HCT116 (cell line): ENCODE measurements around the gene CYP26B1. TPM values are rescaled to one million over a fixed set of nuclear protein-coding genes. Genes with fewer than 3 reads are reported as not detected.

Experiments used
- ATAC-seq: fragments of 200-7000 bp; cut with Tn5 transposase; 2 replicates; pipeline ENCODE4 v1.9.1; 2020; ENCODE audit warnings: mild to moderate bottlenecking, moderate library complexity
- BruUV-seq: library from RNA; stranded (reverse); fragments of 400-500 nt; replicated peaks from 2 replicates; lab custom pipeline; 2021; lab: Mats Ljungman, UMichigan
- CTCF ChIA-PET: fragments of 300-600 bp; sonication (Branson Sonifier 250); formaldehyde crosslinking; loops from one replicate; lab custom pipeline; 2021; ENCODE audit warnings: antibody characterized with exemption; lab: Charles Lee
- POLR2A ChIA-PET: fragments of 300-600, 350-600 bp; sonication (Branson Sonifier 250); formaldehyde crosslinking; loops from one replicate; lab custom pipeline; 2021; ENCODE audit warnings: antibody characterized with exemption; lab: Charles Lee
- RAD21 ChIA-PET, 2 experiments: fragments of 300-600 bp; sonication (Branson Sonifier 250); formaldehyde crosslinking; loops; one replicate each; lab custom pipeline; 2023; ENCODE audit warnings: low total read pairs in 2 of 2; ENCODE audit not compliant: uncharacterized antibody in 2 of 2, unreplicated experiment in 2 of 2, low non-redundant PET in 1 of 2; lab: Charles Lee
- DNase-seq: peaks from one replicate; pipeline ENCODE4 v3.0.0-alpha.2; 2010; ENCODE audit warnings: low read depth, low spot score
- H2AFZ ChIP-seq: fragments of 200-600 bp; shearing (Covaris generic), sonication (generic); 2 replicates; pipeline ENCODE4 v1.6.1; 2017; ENCODE audit warnings: low read depth, mixed run types, mixed read lengths, antibody characterized with exemption, low read length; ENCODE audit not compliant: poor library complexity, severe bottlenecking
- H3K27ac ChIP-seq: 2 replicates; pipeline ENCODE4 v1.5.1; 2012; ENCODE audit warnings: low read depth, low read length
- H3K27me3 ChIP-seq: fragments of 200-600 bp; sonication (generic); 2 replicates; pipeline ENCODE4 v1.6.1; 2016; ENCODE audit warnings: mixed run types, low read length, mixed read lengths; ENCODE audit not compliant: insufficient read depth
- H3K36me3 ChIP-seq, 2 experiments: fragments of 200-500 bp in 1 of 2; fragments of 200-600 bp in 1 of 2; sonication (Bioruptor generic) in 1 of 2; sonication (generic) in 1 of 2; 2 replicates each; pipeline versions ENCODE4 v1.5.1 to v1.6.1; 2014 to 2016; ENCODE audit warnings: low read length in 2 of 2, inconsistent platforms in 1 of 2, mixed read lengths in 1 of 2, mixed run types in 1 of 2; ENCODE audit not compliant: insufficient read depth in 2 of 2, control insufficient read depth in 1 of 2
- H3K4me1 ChIP-seq, 2 experiments: fragments of 200-600 bp in 1 of 2; sonication (generic) in 1 of 2; 2 replicates each; pipeline versions ENCODE4 v1.5.1 to v1.6.1; 2012 to 2017; ENCODE audit warnings: low read length in 2 of 2, inconsistent platforms in 1 of 2, mild to moderate bottlenecking in 1 of 2, mixed read lengths in 1 of 2, mixed run types in 1 of 2, moderate library complexity in 1 of 2; ENCODE audit not compliant: insufficient read depth in 2 of 2, control insufficient read depth in 1 of 2
- H3K4me2 ChIP-seq: fragments of 200-600 bp; sonication (generic); 2 replicates; pipeline ENCODE4 v1.6.1; 2017; ENCODE audit warnings: mixed run types, low read length, mixed read lengths
- H3K4me3 ChIP-seq, 2 experiments: fragments of 200-600 bp in 1 of 2; sonication (generic) in 1 of 2; replicated peaks in 1 of 2; 2 replicates each; pipeline ENCODE4 v1.5.1; 2011 to 2016; ENCODE audit warnings: low read length in 2 of 2, control low read depth in 1 of 2, low read depth in 1 of 2, mild to moderate bottlenecking in 1 of 2, mixed read lengths in 1 of 2, mixed run types in 1 of 2
- H3K79me2 ChIP-seq: fragments of 200-600 bp; sonication (generic); 2 replicates; pipeline ENCODE4 v1.6.1; 2017; ENCODE audit warnings: mild to moderate bottlenecking, mixed run types, low read length, moderate library complexity, mixed read lengths; ENCODE audit not compliant: insufficient read depth
- H3K9ac ChIP-seq: fragments of 200-600 bp; sonication (generic); 2 replicates; pipeline ENCODE4 v1.6.1; 2016; ENCODE audit warnings: low read length, mixed read lengths
- H3K9me2 ChIP-seq: fragments of 200-600 bp; sonication (generic), shearing (Covaris generic); 2 replicates; pipeline ENCODE4 v1.6.1; 2017; ENCODE audit warnings: mixed run types, mild to moderate bottlenecking, moderate library complexity; ENCODE audit not compliant: insufficient read depth
- H3K9me3 ChIP-seq, 2 experiments: fragments of 200-500 bp in 1 of 2; fragments of 200-600 bp in 1 of 2; sonication (Bioruptor generic) in 1 of 2; sonication (generic) in 1 of 2; 2 replicates each; pipeline ENCODE4 v1.6.1; 2014 to 2017; ENCODE audit warnings: low read length in 2 of 2, mixed read lengths in 2 of 2, inconsistent platforms in 1 of 2, low read depth in 1 of 2, mild to moderate bottlenecking in 1 of 2, mixed run types in 1 of 2, moderate library complexity in 1 of 2; ENCODE audit not compliant: control insufficient read depth in 1 of 2, insufficient read depth in 1 of 2
- H4K20me1 ChIP-seq: fragments of 200-600 bp; sonication (generic), shearing (Covaris generic); 2 replicates; pipeline ENCODE4 v1.6.1; 2017; ENCODE audit warnings: mixed run types, mild to moderate bottlenecking, moderate library complexity; ENCODE audit not compliant: insufficient read depth
- CTCF ChIP-seq, 3 experiments: fragments of 200-600 bp in 1 of 3; sonication (generic) in 1 of 3; IDR thresholded peaks in 2 of 3; conservative IDR thresholded peaks in 1 of 3; 2 replicates each; pipeline ENCODE4 v1.5.1; 2012 to 2017; ENCODE audit warnings: low read depth in 2 of 3, low read length in 2 of 3, antibody characterized with exemption in 1 of 3, borderline replicate concordance in 1 of 3, control low read depth in 1 of 3, mild to moderate bottlenecking in 1 of 3, mixed read lengths in 1 of 3, mixed run types in 1 of 3, moderate library complexity in 1 of 3; ENCODE audit not compliant: insufficient read depth in 1 of 3
- EGR1 ChIP-seq: IDR thresholded peaks from 2 replicates; pipeline ENCODE4 v1.6.1; 2012; ENCODE audit warnings: low read depth
- EZH2 ChIP-seq: fragments of 200-600 bp; sonication (generic); IDR thresholded peaks from 2 replicates; pipeline ENCODE4 v1.6.1; 2017; ENCODE audit warnings: antibody characterized with exemption, mixed run types
- EZH2phosphoT487 ChIP-seq: fragments of 200-600 bp; IDR thresholded peaks from 2 replicates; pipeline ENCODE4 v1.6.1; 2018; ENCODE audit warnings: antibody characterized with exemption, borderline replicate concordance
- JUND ChIP-seq: IDR thresholded peaks from 2 replicates; pipeline ENCODE4 v1.6.1; 2012
- POLR2A ChIP-seq: IDR thresholded peaks from 2 replicates; pipeline ENCODE4 v1.7.0; 2011; ENCODE audit warnings: borderline replicate concordance; ENCODE audit not compliant: insufficient read depth, insufficient read length; ENCODE audit errors: extremely low read depth
- POLR2AphosphoS5 ChIP-seq: IDR thresholded peaks from 2 replicates; pipeline ENCODE4 v1.6.1; 2011; ENCODE audit warnings: mild to moderate bottlenecking, low read depth, low read length, moderate library complexity
- REST ChIP-seq: IDR thresholded peaks from 2 replicates; pipeline ENCODE4 v1.6.1; 2012; ENCODE audit warnings: low read depth
- SIN3A ChIP-seq: IDR thresholded peaks from 2 replicates; pipeline ENCODE4 v1.6.1; 2012; ENCODE audit warnings: low read depth
- SRF ChIP-seq: IDR thresholded peaks from 2 replicates; pipeline ENCODE4 v1.6.1; 2012; ENCODE audit warnings: low read depth
- intact Hi-C: fragments of 100-400 bp; cut with micrococcal nuclease; formaldehyde crosslinking; loops from 2 replicates; pipeline ENCODE4 v1.10.0; 2022
- total RNA-seq: library from RNA; stranded (reverse); gene quantifications from one replicate; pipeline ENCODE4 v1.2.1, GENCODE V29; 2021; ENCODE audit not compliant: unreplicated experiment

CYP26B1 gene
- total RNA-seq, 1 experiment from 2014 or later, result 21.1 TPM

GRCh38 chr2:72193723-72194122 lies 46.1 kb upstream of the CYP26B1 start:
- Histone ChIP-seq H3K36me3 (no peaks in the 10 kb centered on the region), H3K9ac (no peak overlapping the region), H3K4me2 (no peak overlapping the region), H3K9me3 (no peaks in the 10 kb centered on the region), H3K4me3 (no peak overlapping the region), H4K20me1 (no peaks in the 10 kb centered on the region), H3K9me2 (no peaks in the 10 kb centered on the region), H3K27ac (no peak overlapping the region), H2AFZ (no peak overlapping the region), H3K27me3 (no peaks in the 10 kb centered on the region), H3K79me2 (no peaks in the 10 kb centered on the region), H3K4me1 (no peaks in the 10 kb centered on the region)
- BruUV-seq, result no TSS peak
- RAD21 ChIA-PET, result no interaction called here
- ATAC-seq (no peak), DNase-seq (no peak)
- intact Hi-C loops, result no loop called here
- CTCF ChIA-PET, result no interaction called here
- no peak for TF ChIP-seq POLR2A
- no peak for TF ChIP-seq POLR2AphosphoS5
- TF ChIP-seq JUND, result no peak
- POLR2A ChIA-PET, result no interaction called here

- BruUV-seq, result no TSS peak
- CTCF ChIA-PET, result no interaction called here
- no peak for DNase-seq
- Histone ChIP-seq H3K27ac (no peak overlapping the region), H4K20me1 (no peaks in the 10 kb centered on the region), H3K79me2 (no peaks in the 10 kb centered on the region), H3K9ac (no peak overlapping the region), H3K4me2 (no peak overlapping the region), H3K36me3 (no peaks in the 10 kb centered on the region), H3K4me3 (no peak overlapping the region), H3K9me3 (no peaks in the 10 kb centered on the region), H3K27me3 (no peaks in the 10 kb centered on the region), H3K4me1 (no peaks in the 10 kb centered on the region), H2AFZ (no peak overlapping the region), H3K9me2 (no peaks in the 10 kb centered on the region)
- intact Hi-C loops, result no loop called here
- no peak for ATAC-seq
- POLR2A ChIA-PET, result no interaction called here
- TF ChIP-seq EGR1, result no peak
- no peak for TF ChIP-seq EZH2phosphoT487
- no peak for TF ChIP-seq SRF
- no peak for TF ChIP-seq CTCF (IDR thresholded peaks at IDR 0.05 in 2 of 3, conservative IDR thresholded peaks at IDR 0.05 in 1 of 3; ENCODE audit: borderline replicate concordance in 1 of 3, insufficient read depth in 1 of 3, low read depth in 2 of 3, low read length in 2 of 3)
- TF ChIP-seq SIN3A, result no peak
- TF ChIP-seq EZH2, result no peak
- TF ChIP-seq REST, result no peak
- RAD21 ChIA-PET, result no interaction called here
Measured at GRCh38 chr2:72191441-72191840, 43.8 kb upstream of the CYP26B1 start.
